ENCODE results near the gene EP400. TPM values are rescaled to one million over a fixed set of nuclear protein-coding genes. Genes with fewer than 3 reads are reported as not detected.

Gene EP400
- total and polyA plus RNA-seq, 2 of the 13 experiments (the other 11 are each of a cell fraction or from before 2014, with no cell fraction given), result 4.9 to 5.0 TPM

DNA sequence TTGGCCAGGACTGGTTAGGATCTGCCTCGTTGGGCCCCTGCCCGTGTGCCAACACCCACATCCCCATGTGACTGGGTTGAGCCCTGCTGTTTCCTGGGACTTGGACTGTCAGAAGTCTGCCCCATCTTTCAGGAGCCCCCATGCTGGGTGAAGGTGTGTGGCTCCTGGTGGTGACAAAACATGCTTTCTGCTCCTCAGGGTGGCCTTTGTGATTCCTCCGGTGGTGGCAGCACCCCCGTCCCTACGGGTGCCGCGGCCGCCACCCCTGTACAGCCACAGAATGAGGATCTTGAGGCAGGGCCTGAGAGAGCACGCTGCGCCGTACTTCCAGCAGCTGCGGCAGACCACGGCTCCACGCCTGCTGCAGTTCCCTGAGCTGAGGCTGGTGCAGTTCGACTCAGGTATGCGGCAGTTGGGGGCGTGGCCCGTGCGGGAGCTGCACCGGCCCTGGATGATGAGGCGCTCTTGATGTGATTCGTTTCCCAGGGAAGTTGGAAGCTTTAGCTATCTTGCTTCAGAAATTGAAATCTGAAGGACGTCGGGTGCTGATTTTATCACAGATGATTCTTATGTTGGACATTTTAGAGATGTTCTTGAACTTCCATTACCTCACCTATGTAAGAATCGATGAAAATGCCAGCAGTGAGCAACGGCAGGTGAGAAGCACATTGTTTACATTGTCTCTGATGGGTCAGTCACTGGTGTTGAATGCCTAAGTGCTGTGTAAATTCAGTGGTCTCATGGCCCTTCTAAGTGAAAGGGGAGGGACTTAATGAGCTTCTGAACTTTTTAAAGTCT is 80.0 kb downstream of the EP400 start:
- DNase-seq (ENCODE audit: low spot score) (no peak), ATAC-seq (no peak), FAIRE-seq (no peak)
- CTCF ChIA-PET (ENCODE audit: low intra/inter-chr PET ratio, low total read pairs), result no interaction called here
- H3K4me3 ChIP-seq (replicated peaks in 1 of 3; ENCODE audit: insufficient read depth in 1 of 3, low read depth in 2 of 3, low read length in 3 of 3), result no peak overlapping the region
- H4K20me1 ChIP-seq (ENCODE audit: insufficient read depth, low read length), result no peaks in the 10 kb centered on the region
- no peaks in the 10 kb centered on the region for H3K27me3 ChIP-seq (ENCODE audit: control insufficient read depth in 1 of 2, insufficient read depth in 2 of 2, low read length in 2 of 2)
- H3K4me2 ChIP-seq (ENCODE audit: low read depth, low read length), result no peak overlapping the region
- H3K36me3 ChIP-seq (replicated peaks in 1 of 2; ENCODE audit: control insufficient read depth in 1 of 2, insufficient read depth in 2 of 2, low read length in 2 of 2), result peaks cover 40 to 91% of the 10 kb centered on the region in 2 experiments
- no peak overlapping the region for H3K27ac ChIP-seq (ENCODE audit: extremely low read length, insufficient read depth, low read length)
- POLR2A ChIA-PET, result no interaction called here
- no peaks in the 10 kb centered on the region for H3K9me3 ChIP-seq (ENCODE audit: low read length)
- H3K4me1 ChIP-seq (ENCODE audit: insufficient read depth, low read length), result no peaks in the 10 kb centered on the region
- H3K79me2 ChIP-seq (ENCODE audit: insufficient read depth, low read length), result no peaks in the 10 kb centered on the region
- H3K9ac ChIP-seq (ENCODE audit: insufficient read depth, low read depth, low read length), result no peak overlapping the region
- WGBS (ENCODE audit: low lambda C conversion rate), result 97% methylated on average over 21 of the region's 26 CpGs
- H2AFZ ChIP-seq (ENCODE audit: low read length), result no peak overlapping the region
- in situ Hi-C loops (cut with HindIII; ENCODE audit: extremely low pct_ligation_motif_present, low pct_unique_long_range_greater_than_20kb) (no loop called here), intact Hi-C loops (cut with micrococcal nuclease; ENCODE audit: unreplicated experiment) (no loop called here)
- no TSS peak for BruUV-seq (replicated peaks)
- TF ChIP-seq BRD4 (CRISPR knock-in tag; IDR thresholded peaks at IDR 0.05) (no peak), ZMYM3 (CRISPR knock-in tag; IDR thresholded peaks at IDR 0.05) (no peak), AGO2 (optimal IDR thresholded peaks at IDR 0.05; ENCODE audit: low read depth, low read length) (peak; percentile 40), ZNF230 (CRISPR knock-in tag; IDR thresholded peaks at IDR 0.05) (no peak), SALL2 (CRISPR knock-in tag; IDR thresholded peaks at IDR 0.05) (no peak), ZSCAN29 (CRISPR knock-in tag; conservative IDR thresholded peaks at IDR 0.05) (no peak), ZNF296 (CRISPR knock-in tag; conservative IDR thresholded peaks at IDR 0.05) (no peak), ZSCAN30 (CRISPR knock-in tag; IDR thresholded peaks at IDR 0.05) (no peak), NRL (CRISPR knock-in tag; IDR thresholded peaks at IDR 0.05; ENCODE audit: borderline replicate concordance) (no peak)
